HepG2 (cell line): Measurements from ENCODE around the gene DENND4A. TPM values are rescaled to one million over a fixed set of nuclear protein-coding genes. Genes with fewer than 3 reads are reported as not detected.

Experiments used
- ATAC-seq: fragments of 200-7000 bp; cut with Tn5 transposase; 3 replicates; pipeline ENCODE4 v1.9.1; 2020; ENCODE audit warnings: mild to moderate bottlenecking, moderate library complexity
- BruUV-seq: library from RNA; stranded (reverse); fragments of 400-500 nt; replicated peaks from 2 replicates; lab custom pipeline; 2021; lab: Mats Ljungman, UMichigan
- CTCF ChIA-PET: fragments of 300-600 bp; formaldehyde crosslinking; extraction: SDS; loops from one replicate; lab custom pipeline; 2021; ENCODE audit warnings: low total read pairs, inconsistent platforms, low intra/inter-chr PET ratio; lab: Yijun Ruan, JAX
- POLR2A ChIA-PET: fragments of 350-600 bp; sonication (Branson Sonifier 250); formaldehyde crosslinking; loops from one replicate; lab custom pipeline; 2020; ENCODE audit warnings: antibody characterized with exemption, inconsistent platforms; lab: Yijun Ruan, JAX
- DNase-seq: peaks from one replicate; pipeline ENCODE4 v3.0.0-alpha.2; 2015; ENCODE audit warnings: low spot score
- FAIRE-seq: peaks from 3 replicates; lab custom pipeline; 2011; peaks lifted over from hg19 to GRCh38; lab: Jason Lieb, UNC
- H2AFZ ChIP-seq: one replicate; pipeline ENCODE4 v1.6.1; 2011; ENCODE audit warnings: low read length, inconsistent platforms
- H3K27ac ChIP-seq: fragments of 300-600 bp; 3 replicates; pipeline ENCODE4 v1.8.0; 2011; ENCODE audit warnings: mixed run types, mild to moderate bottlenecking, mixed read lengths, low read length, inconsistent platforms; ENCODE audit not compliant: insufficient read depth; ENCODE audit errors: extremely low read length
- H3K27me3 ChIP-seq, 2 experiments: fragments of 200-600 bp in 1 of 2; 2 replicates in 1 of 2; 3 replicates in 1 of 2; pipeline versions ENCODE4 v1.6.0 to v1.8.0; 2011; ENCODE audit warnings: low read length in 2 of 2, mild to moderate bottlenecking in 2 of 2, moderate library complexity in 2 of 2, inconsistent platforms in 1 of 2; ENCODE audit not compliant: insufficient read depth in 2 of 2, control insufficient read depth in 1 of 2
- H3K36me3 ChIP-seq, 2 experiments: fragments of 200-600 bp in 1 of 2; replicated peaks in 1 of 2; 2 replicates in 1 of 2; 3 replicates in 1 of 2; pipeline versions ENCODE4 v1.5.1 to v1.8.0; 2011; ENCODE audit warnings: low read length in 2 of 2, inconsistent platforms in 1 of 2; ENCODE audit not compliant: insufficient read depth in 2 of 2, control insufficient read depth in 1 of 2
- H3K4me1 ChIP-seq: 2 replicates; pipeline ENCODE4 v1.5.1; 2012; ENCODE audit warnings: low read length, inconsistent platforms; ENCODE audit not compliant: insufficient read depth
- H3K4me2 ChIP-seq: 2 replicates; pipeline ENCODE4 v1.6.0; 2011; ENCODE audit warnings: low read depth, low read length, inconsistent platforms
- H3K4me3 ChIP-seq, 3 experiments: fragments of 200-600 bp in 1 of 3; sonication (generic), shearing (Covaris generic) in 1 of 3; replicated peaks in 1 of 3; 2 replicates each; pipeline ENCODE4 v1.5.1; 2011 to 2016; ENCODE audit warnings: low read length in 3 of 3, inconsistent platforms in 2 of 3, low read depth in 2 of 3, mild to moderate bottlenecking in 2 of 3, control low read depth in 1 of 3, mixed read lengths in 1 of 3; ENCODE audit not compliant: insufficient read depth in 1 of 3
- H3K79me2 ChIP-seq: one replicate; pipeline ENCODE4 v1.6.1; 2011; ENCODE audit warnings: low read length, inconsistent platforms; ENCODE audit not compliant: insufficient read depth
- H3K9ac ChIP-seq: 2 replicates; pipeline ENCODE4 v1.6.0; 2011; ENCODE audit warnings: mild to moderate bottlenecking, low read depth, low read length, inconsistent platforms; ENCODE audit not compliant: insufficient read depth
- H3K9me3 ChIP-seq: 2 replicates; pipeline ENCODE4 v1.5.1; 2012; ENCODE audit warnings: mild to moderate bottlenecking, low read length
- H4K20me1 ChIP-seq: 2 replicates; pipeline ENCODE4 v1.6.0; 2011; ENCODE audit warnings: inconsistent platforms, mild to moderate bottlenecking, low read length, moderate library complexity; ENCODE audit not compliant: insufficient read depth
- CHD4 ChIP-seq: fragments of 200-600 bp; sonication (generic); IDR thresholded peaks from 2 replicates; pipeline ENCODE4 v1.7.0; 2017; ENCODE audit warnings: mild to moderate bottlenecking, low read length, borderline replicate concordance
- KLF13 ChIP-seq: sonication (generic); formaldehyde crosslinking; IDR thresholded peaks from 2 replicates; pipeline ENCODE4 v1.4.0; 2020; ENCODE audit warnings: mild to moderate bottlenecking, missing genetic modification reagents
- MBD4 ChIP-seq: IDR thresholded peaks from 2 replicates; pipeline ENCODE4 v1.6.1; 2012; ENCODE audit warnings: low read length, inconsistent platforms, borderline replicate concordance
- MYPOP ChIP-seq: sonication (generic); formaldehyde crosslinking; IDR thresholded peaks from 2 replicates; pipeline ENCODE4 v1.8.1; 2023; ENCODE audit warnings: mild to moderate bottlenecking, moderate library complexity, missing genetic modification reagents
- NCOA1 ChIP-seq: sonication (generic); formaldehyde crosslinking; IDR thresholded peaks from 2 replicates; pipeline ENCODE4 v1.9.0; 2021; ENCODE audit warnings: missing genetic modification reagents
- NFIC ChIP-seq: IDR thresholded peaks from 2 replicates; pipeline ENCODE4 v1.6.1; 2012; ENCODE audit warnings: mild to moderate bottlenecking, low read length, inconsistent platforms
- NKX3-1 ChIP-seq: sonication (generic); formaldehyde crosslinking; IDR thresholded peaks from 2 replicates; pipeline ENCODE4 v1.5.0; 2020; ENCODE audit warnings: missing genetic modification reagents
- PHB2 ChIP-seq: fragments of 450-650 bp; IDR thresholded peaks from 2 replicates; pipeline ENCODE4 v1.6.1; 2018; ENCODE audit not compliant: partially characterized antibody
- SIN3B ChIP-seq: fragments of 150-350 bp; IDR thresholded peaks from 2 replicates; pipeline ENCODE4 v1.6.1; 2014; ENCODE audit warnings: low read length
- SKI ChIP-seq: fragments of 450-650 bp; IDR thresholded peaks from one replicate; pipeline ENCODE4 v1.6.1; 2018; ENCODE audit warnings: mild to moderate bottlenecking; ENCODE audit not compliant: partially characterized antibody
- TMF1 ChIP-seq: sonication (generic); formaldehyde crosslinking; IDR thresholded peaks from 2 replicates; pipeline ENCODE4 v1.8.1; 2022; ENCODE audit warnings: low read depth, missing genetic modification reagents
- ZNF224 ChIP-seq: sonication (generic); formaldehyde crosslinking; IDR thresholded peaks from 2 replicates; pipeline ENCODE4 v1.5.0; 2020; ENCODE audit warnings: mild to moderate bottlenecking, missing genetic modification reagents
- ZNF274 ChIP-seq: sonication (generic); formaldehyde crosslinking; IDR thresholded peaks from 2 replicates; pipeline ENCODE4 v1.5.1; 2020; ENCODE audit warnings: mild to moderate bottlenecking, missing genetic modification reagents
- ZNF746 ChIP-seq: sonication (generic); formaldehyde crosslinking; IDR thresholded peaks from 2 replicates; pipeline ENCODE4 v1.8.0; 2022; ENCODE audit warnings: mild to moderate bottlenecking, missing genetic modification reagents
- ZNF816 ChIP-seq: sonication (generic); formaldehyde crosslinking; IDR thresholded peaks from 2 replicates; pipeline ENCODE4 v1.8.0; 2022; ENCODE audit warnings: missing genetic modification reagents, mild to moderate bottlenecking, borderline replicate concordance
- ZNF878 ChIP-seq: sonication (generic); formaldehyde crosslinking; IDR thresholded peaks from 2 replicates; pipeline ENCODE4 v1.8.1; 2023; ENCODE audit warnings: mild to moderate bottlenecking, missing genetic modification reagents, moderate library complexity
- ZSCAN29 ChIP-seq: sonication (generic); formaldehyde crosslinking; conservative IDR thresholded peaks from 2 replicates; pipeline ENCODE4 v1.4.0; 2020; ENCODE audit warnings: mild to moderate bottlenecking, missing genetic modification reagents
- WGBS: methylation state at CpG from one replicate; pipeline ENCODE4 v1.1.6; 2017; ENCODE audit warnings: low lambda C conversion rate; 5-methylcytosine and 5-hydroxymethylcytosine counted together
- in situ Hi-C: cut with HindIII; loops from 2 replicates; pipeline ENCODE4 v1.10.0; 2017; ENCODE audit warnings: low pct_unique_long_range_greater_than_20kb; ENCODE audit not compliant: extremely low pct_ligation_motif_present
- intact Hi-C: fragments of 100-400 bp; cut with micrococcal nuclease; formaldehyde crosslinking; loops from one replicate; pipeline ENCODE4 v1.10.0; 2022; ENCODE audit not compliant: unreplicated experiment
- polyA plus RNA-seq, 8 experiments: library from polyadenylated mRNA; depleted of rRNA in 3 of 8; stranded (reverse) in 7 of 8; unstranded in 1 of 8; fragments of >200 nt; fragmentation: Illumina TruSeq in 4 of 8; extraction: Trizol in 4 of 8; gene quantifications; 2 replicates each; pipeline versions ENCODE4 v1.2.1 to v1.2.3, GENCODE V29; 2011 to 2016; ENCODE audit warnings: low read depth in 4 of 8, missing spikeins in 1 of 8, mixed read lengths in 1 of 8; ENCODE audit not compliant: insufficient read depth in 1 of 8
- total RNA-seq, 5 experiments: library from RNA; depleted of rRNA; stranded (reverse); fragments of >200 nt; fragmentation: Illumina TruSeq; extraction: Trizol; gene quantifications; 2 replicates each; pipeline ENCODE4 v1.2.3, GENCODE V29; 2016; ENCODE audit warnings: low read depth in 1 of 5
- TF ChIP-seq, protein P1 (sequence below): sonication (generic); formaldehyde crosslinking; IDR thresholded peaks from 2 replicates; pipeline ENCODE4 v1.5.0; 2020; ENCODE audit warnings: mild to moderate bottlenecking, missing genetic modification reagents, moderate library complexity

The DENND4A gene
- total and polyA plus RNA-seq, 2 of the 13 experiments (the other 11 are each of a cell fraction or from before 2014, with no cell fraction given), result 13.2 to 18.6 TPM

DNA sequence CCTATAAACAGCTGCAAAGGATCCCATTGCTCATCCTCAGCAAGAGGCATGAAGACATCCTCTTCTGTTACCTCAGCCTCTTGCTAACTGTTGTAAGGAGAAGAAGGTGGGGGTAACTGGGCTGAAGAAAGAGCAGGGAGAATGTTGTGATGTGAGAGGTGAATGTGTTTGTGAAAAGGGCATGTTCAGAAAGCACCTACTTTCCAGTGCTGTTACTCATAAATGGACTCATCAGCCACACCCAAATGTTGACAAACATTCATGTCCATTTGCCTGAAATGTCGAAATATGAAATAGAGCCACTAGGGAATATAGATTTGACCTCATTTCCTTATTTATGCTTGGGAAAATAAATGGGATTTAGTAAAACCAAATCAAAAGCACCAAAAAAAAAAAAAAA is 157.7 kb downstream of the DENND4A start:
- POLR2A ChIA-PET, result no interaction called here
- WGBS, result 89% methylated on average over 1 of the region's 1 CpG
- CTCF ChIA-PET, result no interaction called here
- Histone ChIP-seq H2AFZ (no peak overlapping the region), H3K27me3 (no peaks in the 10 kb centered on the region), H3K36me3 (no peaks in the 10 kb centered on the region), H3K79me2 (no peaks in the 10 kb centered on the region), H3K27ac (no peak overlapping the region), H3K9me3 (no peaks in the 10 kb centered on the region), H3K4me1 (peaks cover 15% of the 10 kb centered on the region)
- intact Hi-C loops, result no loop called here
- no TSS peak for BruUV-seq
- no peak for DNase-seq
- no peak for TF ChIP-seq MYPOP (CRISPR knock-in tag)
- TF ChIP-seq CHD4, result no peak
- no peak for TF ChIP-seq ZNF746 (CRISPR knock-in tag)
- no peak for TF ChIP-seq NCOA1 (CRISPR knock-in tag)
- no peak for TF ChIP-seq ZNF274 (CRISPR knock-in tag)
- TF ChIP-seq MBD4, result no peak
- TF ChIP-seq PHB2, result no peak
- no peak for TF ChIP-seq SIN3B
- no peak for TF ChIP-seq TMF1 (CRISPR knock-in tag)
- no peak for TF ChIP-seq SKI
- no peak for TF ChIP-seq ZNF816
- TF ChIP-seq, protein P1, sequence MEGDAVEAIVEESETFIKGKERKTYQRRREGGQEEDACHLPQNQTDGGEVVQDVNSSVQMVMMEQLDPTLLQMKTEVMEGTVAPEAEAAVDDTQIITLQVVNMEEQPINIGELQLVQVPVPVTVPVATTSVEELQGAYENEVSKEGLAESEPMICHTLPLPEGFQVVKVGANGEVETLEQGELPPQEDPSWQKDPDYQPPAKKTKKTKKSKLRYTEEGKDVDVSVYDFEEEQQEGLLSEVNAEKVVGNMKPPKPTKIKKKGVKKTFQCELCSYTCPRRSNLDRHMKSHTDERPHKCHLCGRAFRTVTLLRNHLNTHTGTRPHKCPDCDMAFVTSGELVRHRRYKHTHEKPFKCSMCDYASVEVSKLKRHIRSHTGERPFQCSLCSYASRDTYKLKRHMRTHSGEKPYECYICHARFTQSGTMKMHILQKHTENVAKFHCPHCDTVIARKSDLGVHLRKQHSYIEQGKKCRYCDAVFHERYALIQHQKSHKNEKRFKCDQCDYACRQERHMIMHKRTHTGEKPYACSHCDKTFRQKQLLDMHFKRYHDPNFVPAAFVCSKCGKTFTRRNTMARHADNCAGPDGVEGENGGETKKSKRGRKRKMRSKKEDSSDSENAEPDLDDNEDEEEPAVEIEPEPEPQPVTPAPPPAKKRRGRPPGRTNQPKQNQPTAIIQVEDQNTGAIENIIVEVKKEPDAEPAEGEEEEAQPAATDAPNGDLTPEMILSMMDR (CRISPR knock-in tag), result no peak
- no peak for TF ChIP-seq NFIC
- no peak for TF ChIP-seq ZNF878 (CRISPR knock-in tag)
- TF ChIP-seq KLF13, result no peak
- TF ChIP-seq ZNF224 (CRISPR knock-in tag), result no peak
- TF ChIP-seq ZSCAN29 (CRISPR knock-in tag), result no peak
- no peak for TF ChIP-seq NKX3-1 (CRISPR knock-in tag)
- TF ChIP-seq, all 625 proteins: peak for 0
- Histone ChIP-seq H3K9ac (no peak overlapping the region), H4K20me1 (no peaks in the 10 kb centered on the region), H3K4me3 (no peak overlapping the region), H3K4me2 (no peak overlapping the region)
- ATAC-seq, result no peak
- in situ Hi-C loops, result loop anchor here (25.0 kb wide), 1 partner anchor 228 kb away; the partner anchor contains the start of gene RAB11A
- FAIRE-seq, result no peak
